HG03342 (cell line): ENCODE data around the gene DFFB.

Source experiments
- ATAC-seq: cut with Tn5 transposase; IDR thresholded peaks from one replicate; pipeline ENCODE4 v1.9.1; 2021; ENCODE audit warnings: mild to moderate bottlenecking, moderate library complexity; ENCODE audit not compliant: unreplicated experiment

DFFB gene

GRCh38 chr1:3923378-3924185, 66.3 kb downstream of the DFFB start:
- no peak for ATAC-seq

DNA sequence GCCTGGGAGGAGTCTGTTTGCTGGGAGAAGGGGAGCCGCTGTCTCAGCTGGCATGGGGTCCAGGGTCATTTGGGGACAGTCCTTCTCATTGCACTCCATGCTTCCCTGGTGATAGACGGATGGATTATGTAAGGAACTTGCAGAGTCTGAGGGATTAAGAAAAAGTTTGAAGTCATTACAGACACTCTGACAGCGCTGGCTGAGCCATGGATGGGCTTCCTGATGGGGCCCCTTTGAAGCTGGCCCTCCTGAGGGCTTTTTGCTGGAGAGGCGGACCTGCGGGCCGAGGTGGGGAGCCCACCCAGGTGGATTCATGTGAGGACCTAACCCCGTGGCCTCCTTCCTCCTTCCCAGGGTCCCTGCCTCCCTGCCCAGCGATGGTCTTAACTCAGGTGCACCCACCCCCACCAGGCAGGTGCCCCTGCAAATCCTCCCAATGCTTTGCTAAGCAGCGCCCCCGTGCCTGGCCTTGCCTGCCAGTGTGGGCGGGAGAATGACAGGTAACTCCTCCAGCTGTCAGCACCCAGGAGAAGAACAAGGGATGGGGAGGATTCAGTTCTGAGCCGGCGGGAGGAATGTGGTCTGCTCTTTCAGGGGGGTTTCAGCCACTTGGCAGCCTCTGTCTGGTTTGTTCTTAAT, 67.0 kb downstream of the DFFB start:
- no peak for ATAC-seq

- ATAC-seq = no peak
Measured at GRCh38 chr1:3924825-3925220, 67.5 kb downstream of the DFFB start.

DNA sequence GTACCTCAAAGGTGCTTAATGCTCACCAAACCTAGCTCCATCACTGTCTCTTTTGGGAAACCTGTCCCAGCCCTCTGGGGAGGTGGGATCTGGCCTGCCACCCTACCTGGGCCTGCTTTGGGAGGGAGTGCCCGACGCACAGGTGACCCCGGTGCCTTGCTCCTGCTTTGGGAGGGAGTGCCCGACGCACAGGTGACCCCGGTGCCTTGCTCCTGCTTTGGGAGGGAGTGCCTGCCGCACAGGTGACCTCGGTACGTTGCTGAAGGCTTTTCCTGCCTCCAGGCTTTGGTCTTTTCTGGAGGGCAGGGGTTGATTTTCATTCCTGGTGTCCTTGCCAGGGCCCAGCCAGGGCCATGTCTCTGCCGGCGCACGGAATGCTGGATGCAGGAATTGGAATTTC, 68.0 kb downstream of the DFFB start:
- ATAC-seq = no peak

DNA sequence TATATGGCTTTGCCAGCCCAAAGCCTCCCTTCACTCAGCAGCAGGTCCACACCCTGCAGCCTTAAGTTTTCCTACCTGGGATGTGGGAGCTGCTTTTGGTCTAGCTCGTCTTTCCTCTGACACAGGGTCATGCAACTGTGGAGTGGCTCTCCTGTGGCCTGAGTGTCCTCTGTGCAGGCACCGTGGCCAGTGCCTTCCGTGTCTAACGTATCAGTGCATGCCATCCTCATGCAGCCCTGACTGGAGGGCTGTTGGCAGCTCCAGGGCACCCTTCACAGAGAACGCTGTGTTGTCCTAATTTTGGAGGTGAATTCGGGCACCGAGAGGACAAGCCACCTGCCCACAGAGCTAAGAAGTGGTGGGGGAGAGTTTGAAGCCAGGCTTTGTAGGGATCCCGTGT, 68.5 kb downstream of the DFFB start:
- no peak for ATAC-seq

GRCh38 chr1:3926956-3927355, 69.7 kb downstream of the DFFB start:
- ATAC-seq = no peak

DNA sequence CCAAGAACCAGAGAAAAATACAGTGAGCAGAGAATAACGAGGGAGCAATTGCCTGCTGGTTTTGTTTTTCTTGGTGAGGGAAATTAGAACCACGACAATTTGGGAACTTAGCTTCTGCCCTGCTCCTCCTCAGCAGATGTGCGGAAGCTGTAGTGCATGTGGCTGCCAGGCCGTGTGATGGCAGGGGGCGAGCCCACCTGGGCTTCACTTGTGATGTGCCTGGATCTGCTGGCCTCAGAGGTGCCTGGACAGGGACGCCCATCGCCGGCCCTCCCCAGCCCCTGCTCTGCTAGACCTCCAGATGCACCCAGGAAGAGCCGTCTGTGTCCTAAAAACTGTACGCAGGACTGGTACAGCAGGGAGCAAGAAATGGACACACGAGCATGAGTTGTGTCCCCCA, 71.3 kb downstream of the DFFB start:
- ATAC-seq = no peak

- ATAC-seq = no peak
Measured at GRCh38 chr1:3929126-3929525, 71.8 kb downstream of the DFFB start.

GRCh38 chr1:3930301-3931006, 73.2 kb downstream of the DFFB start:
- ATAC-seq = no peak

DNA sequence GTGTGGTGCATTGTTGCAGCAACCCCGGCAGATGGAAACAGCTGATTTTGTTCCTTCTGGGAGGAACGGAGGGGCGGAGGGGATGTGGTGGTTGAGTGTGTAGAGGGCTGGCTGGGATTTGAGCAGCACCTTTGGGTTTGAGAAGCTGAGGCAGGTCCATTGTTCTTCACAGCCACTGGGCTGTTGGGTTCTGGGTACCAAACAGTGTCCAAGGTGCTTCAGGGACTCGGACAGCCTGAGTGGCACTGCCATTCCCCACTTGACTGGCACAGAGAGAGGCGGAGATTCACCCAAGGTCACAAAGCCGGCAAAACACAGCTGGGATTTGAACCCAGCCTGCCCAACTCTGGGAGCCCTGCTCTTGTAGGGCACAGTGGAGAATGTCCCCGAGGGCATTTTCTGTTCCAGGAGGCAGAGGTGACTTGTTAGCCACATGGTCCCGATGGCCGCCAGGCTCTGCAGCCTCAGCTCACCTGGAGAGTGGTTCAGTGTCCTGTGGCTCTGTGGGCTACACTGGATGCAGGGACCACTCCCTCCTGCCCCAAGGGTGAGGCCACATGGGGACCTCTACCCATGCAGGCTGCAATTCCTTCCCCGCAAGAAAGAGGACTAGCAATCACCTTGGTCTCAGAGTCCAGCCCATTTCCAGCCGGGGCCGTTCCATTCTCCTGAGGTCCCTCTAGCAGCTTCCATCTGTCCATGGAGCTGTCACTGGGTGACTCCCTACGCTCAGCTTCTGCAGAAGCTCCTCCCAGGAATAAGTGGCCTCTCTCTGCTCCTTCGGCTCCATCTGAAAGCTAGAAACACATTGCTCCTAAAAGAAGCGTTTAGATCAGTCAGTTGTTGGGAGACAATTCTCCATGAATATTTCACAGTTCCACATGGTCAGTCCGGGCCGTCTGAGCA, 74.0 kb downstream of the DFFB start:
- ATAC-seq = no peak

DNA sequence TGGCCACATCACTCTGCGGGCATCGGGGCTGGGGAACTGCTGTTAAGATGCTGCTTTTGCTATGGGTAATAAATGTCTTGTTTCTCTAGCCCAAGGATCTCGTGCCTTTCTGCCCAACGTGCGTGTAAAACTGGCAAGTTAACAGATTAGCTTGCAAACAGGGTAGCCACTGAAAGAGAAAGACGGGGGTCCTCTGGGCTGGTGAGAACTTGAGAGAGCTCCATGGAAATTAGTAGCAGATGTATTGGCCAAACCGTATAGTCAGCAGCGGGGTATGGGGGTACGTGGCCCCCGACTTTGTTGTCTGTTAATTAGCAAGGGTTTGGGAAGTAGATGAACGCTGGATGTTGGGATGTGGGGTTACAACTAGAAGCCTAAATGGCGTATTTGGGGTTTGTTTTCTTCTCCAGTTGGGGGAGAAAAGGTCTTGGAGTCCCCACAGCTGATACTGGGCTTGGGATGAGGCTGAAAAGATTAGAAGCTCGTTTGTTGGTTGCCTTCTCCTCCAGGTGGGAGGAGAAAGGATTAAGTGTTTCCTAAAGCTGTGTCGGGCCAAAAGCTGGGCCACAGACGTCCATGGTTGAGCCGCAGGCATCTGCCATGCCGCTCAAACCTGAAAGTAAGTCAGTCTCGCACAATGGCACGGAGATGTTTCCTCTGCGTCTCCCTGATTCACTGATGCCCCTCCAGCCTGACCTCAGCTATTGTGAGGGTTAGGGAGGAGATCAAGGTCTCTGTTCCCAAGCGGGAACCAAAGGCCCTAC, 75.1 kb downstream of the DFFB start:
- no peak for ATAC-seq
